ENCODE measurements around the gene GHRH.

Gene GHRH, protein sequence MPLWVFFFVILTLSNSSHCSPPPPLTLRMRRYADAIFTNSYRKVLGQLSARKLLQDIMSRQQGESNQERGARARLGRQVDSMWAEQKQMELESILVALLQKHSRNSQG

DNA sequence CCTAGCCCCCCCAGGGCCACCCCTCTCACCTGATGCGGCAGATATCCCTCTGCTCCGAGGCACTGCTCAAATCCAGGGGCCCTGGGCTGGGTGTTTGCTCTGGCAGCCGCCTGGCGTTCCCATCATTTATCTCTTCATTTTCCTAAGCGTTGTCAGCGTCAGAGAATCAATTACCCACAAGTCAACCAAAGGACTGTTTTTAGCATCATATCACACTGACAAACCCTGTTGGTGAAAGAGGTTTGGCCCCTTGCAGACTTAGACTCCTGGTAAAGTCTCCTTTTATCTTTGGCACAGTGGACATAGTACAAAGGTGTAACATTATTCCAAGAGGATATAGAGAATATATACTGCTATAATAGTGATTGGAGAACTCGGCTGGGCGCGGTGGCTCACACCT is at the start of gene GHRH:
GHRH (minus strand) TSS at position 101 of the 400 bp plus-strand sequence. CDS start 4,925 bp downstream, outside the sequence.
- DNase-seq: no peak

DNA sequence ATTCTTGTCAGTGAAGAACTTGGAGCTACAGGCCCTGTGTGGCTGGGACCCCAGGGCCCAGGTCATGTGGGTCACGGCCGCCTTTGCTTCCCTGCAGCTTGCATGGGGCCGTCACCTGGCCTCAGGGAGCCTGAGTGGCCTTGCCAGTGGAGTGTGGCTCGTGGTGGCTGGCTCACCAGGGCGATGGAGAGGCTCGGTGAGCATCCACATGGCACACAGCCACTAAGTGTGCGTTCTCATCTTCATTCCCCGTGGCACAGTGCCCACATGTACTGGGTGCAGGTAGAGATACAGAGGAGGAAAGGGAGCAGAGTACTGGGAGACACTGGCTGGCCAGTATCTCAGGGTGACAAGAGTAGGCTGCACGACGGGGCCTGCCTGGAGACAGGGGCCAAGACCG is 49.3 kb upstream of the GHRH start:
- no peak for DNase-seq

DNA sequence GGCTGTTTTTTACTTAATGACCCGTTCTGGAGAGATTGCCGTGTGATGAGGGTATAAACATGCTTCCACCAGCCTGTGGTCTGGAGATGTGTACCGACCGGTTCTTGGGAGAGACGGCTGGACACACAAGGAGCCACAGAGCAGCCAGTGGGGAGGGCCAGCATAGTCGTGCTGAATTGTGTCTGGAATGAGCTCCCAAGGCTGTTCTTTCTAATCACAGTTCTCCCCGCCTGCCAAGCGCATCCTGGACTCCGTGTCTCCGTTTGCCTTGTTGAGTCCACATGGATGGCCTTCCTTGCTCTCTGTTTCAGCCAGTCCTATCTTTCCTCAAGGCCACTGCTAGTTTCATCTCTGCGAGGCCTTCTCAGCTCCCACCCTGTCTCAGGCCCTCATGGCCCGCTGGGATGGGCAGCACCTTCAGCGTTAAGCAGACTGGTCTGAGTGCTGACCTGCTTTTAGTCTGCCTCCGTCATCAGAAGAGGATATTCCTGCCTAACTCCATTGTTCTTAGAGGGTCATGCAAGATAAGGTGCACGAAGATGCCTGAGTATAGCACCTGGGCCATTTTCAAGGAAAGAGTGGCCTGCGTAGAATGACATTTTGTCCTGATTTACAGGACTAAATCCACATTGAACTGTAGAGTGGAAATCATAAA is 48.4 kb upstream of the GHRH start:
- DNase-seq: no peak

DNA sequence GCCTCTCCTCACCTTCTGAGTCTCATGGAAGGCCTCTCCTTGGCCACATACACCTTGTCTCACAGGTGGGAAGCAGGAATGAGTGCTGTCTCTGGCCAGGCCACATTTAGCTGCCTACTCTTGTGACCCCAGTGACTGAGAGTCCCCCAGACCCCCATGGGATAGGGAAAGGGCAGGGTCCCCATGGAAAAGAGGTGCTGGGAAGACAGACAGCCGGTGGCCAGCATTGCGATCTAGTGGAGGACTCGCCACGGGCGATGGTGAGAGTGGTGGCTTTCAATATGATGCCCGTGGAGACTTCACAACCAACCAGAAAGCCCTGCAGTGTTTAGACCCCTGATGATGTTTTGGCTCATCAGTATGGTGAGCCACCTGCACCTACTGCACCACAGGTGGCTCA is 47.7 kb upstream of the GHRH start:
- DNase-seq: no peak

DNA sequence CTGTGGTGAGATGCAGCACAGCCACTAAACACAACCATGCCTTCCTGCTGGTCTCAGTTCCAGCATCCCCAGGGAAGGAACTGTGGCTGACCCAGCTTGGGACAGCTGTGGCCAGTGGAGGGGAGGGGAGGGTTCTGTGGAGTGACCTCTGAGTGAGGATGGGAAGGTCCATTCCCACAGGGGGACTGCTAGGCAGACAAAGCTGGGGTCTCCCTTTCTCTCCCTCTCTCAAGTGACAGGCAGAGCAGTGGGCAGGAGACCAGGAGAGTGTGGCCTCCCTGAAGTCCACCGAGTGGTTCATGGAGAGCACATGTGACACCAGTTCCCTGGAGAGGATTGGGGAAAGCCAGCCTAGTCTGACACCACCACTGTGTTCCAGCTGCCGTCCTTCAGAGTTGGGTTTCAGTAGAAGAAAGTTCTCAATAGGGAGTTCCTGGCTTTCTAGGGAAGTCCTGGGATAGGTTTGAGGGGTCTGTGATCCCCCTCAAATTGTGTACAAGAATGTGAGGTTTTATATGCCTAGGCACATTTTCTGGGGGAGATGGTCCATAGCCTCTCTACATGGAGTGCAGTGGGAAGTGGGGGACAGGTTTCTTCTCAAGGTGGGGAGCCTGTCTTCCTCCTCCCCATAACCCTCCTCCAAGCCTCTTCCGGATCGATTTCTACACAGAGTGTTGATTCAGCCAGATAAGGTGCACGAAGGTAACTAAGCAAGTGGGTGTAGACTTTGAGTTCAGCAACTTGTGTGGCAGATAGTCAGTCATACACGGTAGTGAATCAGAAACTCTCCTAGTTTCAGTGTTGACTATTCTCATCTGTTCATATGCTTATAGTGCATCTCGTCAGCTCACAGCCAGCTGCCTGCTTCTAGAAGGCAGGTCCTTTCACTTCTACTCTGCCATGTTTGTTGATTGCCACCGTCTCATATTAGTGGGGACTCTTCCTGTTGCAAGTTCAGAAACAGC is 46.8 kb upstream of the GHRH start:
- no peak for DNase-seq

DNA sequence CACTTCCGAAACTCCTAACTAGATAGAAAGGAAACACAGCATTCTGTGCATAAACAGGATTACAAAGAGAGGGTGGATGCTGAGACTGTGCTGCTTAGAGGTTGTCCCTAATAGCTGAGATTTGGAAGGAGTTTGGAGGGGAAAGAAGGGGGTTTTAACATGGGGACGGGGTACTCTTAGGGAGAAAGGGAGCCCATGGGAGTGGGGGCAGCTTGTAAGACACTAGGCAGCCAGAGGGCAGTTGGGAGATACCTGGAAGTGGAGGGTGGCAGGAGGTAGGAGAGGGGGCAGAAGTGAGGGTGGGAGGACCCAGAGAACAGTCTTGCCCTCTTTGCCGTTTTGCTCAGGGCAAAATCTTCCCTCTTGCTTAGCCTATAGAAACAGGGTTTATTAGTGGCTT is 44.2 kb upstream of the GHRH start:
- DNase-seq: no peak

DNA sequence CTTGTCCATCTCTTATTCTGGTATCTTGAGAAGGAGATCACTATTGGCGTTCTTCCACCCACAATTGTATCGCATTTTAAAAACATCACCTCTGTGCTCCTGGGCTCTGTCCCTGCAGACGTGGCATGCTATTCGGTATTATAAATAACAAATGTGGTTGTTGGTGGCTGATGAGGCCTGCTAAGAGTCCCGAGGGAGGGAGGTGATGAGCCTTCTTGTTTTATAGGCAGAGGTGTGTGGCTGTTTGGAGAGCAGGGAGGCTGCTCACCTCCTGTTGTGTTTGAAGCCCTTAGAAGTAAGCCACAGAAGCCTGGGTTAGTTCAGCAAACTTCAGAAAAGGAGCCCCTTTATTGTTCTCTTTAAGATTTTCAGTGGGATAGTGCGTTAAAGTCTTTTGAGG is 43.5 kb upstream of the GHRH start:
- DNase-seq: no peak

DNA sequence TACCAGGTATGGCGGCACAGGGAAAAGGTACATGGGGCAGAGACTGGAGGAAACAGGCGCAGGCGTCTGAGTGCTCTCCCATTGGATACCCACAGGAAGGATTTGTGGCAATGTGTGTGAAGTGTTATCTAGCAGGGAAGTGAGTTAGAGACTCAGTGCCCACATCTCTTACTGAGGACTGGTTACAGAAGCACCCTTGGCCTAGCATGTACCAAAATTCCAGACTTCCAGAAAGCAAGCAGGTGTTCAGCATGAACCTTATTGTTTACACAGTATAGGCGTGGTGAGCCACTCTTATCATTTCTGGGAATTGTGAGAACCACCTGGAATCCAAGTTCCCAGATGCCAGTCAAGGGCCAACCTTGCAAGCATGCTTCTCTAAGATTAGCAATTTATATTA is 42.0 kb upstream of the GHRH start:
- no peak for DNase-seq

DNA sequence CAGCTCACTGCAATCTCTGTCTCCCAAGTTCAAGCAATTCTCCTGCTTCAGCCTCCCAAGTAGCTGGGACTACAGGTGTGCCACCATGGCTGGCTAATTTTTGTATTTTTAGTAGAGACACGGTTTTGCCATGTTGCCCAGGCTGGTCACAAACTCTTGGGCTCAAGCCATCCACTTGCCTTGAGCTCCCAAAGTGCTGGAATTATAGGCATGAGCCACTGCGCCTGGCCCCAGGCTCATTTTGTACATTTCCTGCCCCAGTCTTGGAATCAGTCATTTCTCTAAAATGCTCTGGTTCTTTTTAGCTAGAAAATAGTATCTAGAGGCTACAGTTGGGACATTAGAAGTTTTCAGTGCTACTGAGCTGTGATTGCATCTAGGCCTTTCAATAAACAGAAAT is 41.4 kb upstream of the GHRH start:
- DNase-seq: no peak

DNA sequence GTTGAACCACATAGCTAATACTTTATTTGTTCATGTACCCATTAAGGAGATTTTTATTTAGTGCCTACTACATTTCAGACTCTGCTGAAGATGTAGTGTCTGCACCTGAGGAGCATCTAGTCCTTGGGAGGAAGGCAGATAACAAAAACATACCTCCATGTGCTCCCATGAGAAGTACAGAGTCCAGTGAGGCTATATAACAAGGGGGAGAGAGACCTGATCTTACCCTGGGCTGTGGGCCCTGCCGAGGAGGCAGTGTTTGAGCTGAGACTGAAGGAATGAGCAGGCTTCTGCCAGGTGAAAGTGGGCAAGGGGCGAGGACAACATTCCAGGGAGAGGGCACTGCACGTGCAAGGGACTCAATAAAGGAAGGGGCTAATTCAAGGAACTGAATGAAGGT is 39.9 kb upstream of the GHRH start:
- DNase-seq: no peak

DNA sequence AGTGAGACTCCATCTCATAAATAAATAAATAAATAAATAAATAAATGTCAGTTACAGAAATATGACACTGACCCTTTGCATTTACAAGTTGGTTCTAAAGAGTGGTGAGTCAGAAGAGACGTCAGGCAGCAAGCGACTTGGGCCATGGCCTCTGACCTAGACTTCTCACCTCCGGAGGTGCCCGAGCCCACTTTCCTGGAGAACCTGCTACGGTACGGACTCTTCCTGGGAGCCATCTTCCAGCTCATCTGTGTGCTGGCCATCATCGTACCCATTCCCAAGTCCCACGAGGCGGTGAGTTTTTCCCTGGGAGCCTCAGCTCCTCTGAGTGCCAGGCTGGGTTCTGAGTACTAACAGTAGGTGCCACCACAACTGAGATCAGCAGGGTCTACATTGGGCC is 39.5 kb upstream of the GHRH start:
- DNase-seq: no peak

DNA sequence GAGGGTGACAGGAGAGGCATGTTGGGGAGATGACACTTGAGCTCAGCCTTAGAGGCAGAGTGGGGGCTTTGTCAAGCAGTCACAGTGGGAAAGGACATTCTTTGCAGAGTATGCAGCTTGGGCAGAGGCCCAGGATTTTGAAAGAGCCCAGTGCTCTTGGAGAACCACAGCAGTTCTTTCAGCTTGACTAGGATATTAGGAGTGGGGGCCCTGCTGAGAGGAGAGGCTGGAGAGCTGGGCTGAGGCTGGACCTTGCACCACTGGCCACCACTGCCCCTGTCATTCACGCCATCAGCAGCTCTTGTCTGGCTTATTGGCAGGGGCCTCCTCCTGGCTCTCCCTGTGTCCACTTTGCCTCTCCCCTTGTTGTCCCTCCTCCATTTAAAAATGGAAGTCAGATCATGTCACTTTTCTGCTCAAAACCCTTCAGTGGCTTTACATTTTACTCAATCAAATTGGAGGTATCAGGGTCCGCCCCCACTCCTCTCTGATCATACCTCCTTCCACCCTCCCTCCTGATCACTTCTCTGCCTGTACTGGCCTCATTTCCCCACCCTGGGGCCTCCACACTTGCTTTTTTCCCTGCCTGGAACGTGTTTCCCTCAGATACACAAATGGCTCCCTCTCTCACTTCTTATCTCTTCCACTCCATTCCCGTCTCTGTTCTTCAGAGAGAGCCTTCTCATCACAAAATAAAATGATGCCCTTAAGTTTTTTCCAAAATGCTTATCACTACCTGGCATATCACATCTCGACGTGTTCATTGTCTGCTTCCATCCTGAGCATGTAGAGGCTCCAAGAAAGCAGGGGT is 38.3 kb upstream of the GHRH start:
- DNase-seq: peak; percentile 32

DNA sequence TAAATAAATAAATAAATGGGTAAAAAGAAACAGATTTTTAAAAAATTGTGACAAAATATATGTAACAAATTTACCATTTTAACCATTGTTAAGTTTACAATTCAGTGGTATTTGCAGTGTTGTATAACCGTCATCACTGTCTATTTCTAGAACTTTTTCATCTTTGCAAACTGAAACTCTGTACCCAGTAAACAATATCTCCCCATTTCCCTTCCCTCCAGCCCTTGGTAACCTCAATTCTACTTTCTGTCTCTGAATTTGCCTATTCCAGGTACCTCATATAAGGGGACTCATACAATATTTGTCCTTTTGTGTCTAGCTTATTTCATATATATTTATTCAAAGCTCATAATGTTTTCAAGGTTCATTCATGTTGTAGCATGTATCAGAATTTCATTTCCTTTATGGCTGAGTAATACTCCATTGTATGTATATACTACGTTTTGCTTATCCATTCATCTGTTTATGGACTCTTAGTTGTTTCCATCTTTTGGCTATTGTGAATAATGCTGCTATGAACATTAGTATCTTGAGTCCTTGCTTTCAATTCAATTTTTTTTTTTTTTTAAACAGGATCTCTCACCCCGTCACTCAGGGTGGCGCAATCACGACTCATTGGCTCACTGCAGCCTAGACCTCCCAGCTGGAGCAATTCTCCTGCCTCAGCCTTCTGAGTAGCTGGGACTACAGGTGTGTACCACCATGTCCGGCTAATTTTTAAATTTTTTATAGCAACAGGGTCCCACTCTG is 36.8 kb upstream of the GHRH start:
- DNase-seq: peak; percentile 83

DNA sequence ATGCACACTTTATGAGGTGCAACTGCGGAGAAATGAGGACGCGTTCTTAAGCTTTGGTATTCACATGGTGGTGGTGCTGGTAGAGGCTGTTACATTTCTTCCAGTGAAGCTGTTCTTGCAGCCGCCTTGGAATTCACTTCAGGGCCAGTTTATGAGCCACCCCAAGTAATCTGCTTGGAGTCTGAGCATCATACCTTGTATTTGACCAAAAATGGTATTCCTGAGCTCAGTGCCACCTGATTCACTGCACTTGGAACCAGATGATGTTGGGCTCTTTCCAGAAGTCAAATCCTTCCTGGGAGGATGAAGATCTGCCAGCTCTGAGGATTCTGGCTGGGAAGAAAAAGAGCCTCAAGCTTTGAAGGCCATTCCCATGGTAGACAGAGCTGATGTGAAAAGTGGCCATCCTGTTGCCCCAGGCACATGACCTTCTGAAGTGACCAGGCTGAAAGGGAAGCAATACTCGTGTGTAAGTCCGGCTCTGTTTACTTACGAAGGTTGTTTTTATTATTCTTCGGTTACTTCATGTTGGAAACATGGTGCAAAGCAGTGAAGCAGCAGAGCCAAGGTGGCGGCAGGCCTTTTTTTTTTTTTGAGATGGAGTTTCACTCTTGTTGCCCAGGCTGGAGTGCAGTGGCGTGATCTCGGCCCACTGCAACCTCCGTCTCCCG is 35.6 kb upstream of the GHRH start:
- DNase-seq: peak; percentile 85

DNA sequence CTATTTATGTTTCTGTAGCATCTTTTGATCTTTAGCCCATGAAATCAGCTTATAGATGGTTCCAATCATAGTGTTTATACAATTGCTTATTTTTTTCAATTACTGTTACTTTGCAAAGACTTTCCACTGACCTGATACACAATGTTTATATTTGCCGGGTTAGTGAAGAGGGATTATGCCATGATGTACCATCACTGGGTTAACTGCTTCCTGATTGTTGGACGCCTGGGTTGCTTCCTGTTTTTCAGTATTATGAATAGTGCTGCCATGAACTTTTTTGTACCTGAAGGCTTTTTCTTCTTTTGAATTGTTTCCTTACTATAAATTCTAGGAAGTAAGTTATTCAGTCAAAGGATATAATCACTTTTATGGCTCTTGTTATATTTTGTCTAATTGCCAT is 34.8 kb upstream of the GHRH start:
- DNase-seq: no peak

DNA sequence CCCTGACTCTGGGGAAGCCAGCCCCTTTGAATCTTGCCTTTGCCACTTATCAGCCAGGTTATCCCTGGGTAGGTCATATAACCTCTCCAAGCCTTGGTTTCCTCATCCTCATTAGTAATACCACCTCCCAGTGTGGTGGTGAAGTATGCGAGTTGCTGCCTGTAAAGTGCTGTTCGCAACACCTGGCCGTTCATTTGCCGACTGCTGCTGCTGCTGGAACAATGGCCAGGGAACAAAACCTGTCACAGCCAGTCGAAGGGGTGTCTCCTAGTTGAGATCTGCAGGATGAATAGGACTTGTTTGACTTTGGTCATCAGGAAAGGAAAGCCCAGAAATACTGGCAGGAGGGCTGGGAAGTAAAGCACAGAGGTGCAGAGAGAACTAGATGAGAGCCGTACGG is 34.0 kb upstream of the GHRH start:
- DNase-seq: no peak

DNA sequence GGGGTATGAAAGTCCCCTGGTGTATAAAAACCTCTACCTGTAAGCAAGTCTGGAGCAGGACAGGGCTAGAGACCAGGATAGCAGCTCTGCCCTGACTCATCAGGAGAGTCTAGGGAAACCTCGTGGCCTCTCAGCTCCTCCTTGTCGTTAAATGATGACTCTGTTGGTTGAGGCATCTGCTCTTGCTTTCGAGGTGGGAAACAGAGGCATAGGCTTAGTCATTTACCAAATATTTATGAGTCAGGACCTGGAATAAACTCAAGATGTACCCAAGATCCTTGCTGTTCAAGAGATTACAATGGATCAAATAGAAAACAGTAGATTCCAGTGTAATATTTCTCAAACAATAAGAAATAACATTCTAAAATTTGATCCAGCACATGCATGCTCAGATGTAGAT is 33.4 kb upstream of the GHRH start:
- peak; percentile 100 for DNase-seq

DNA sequence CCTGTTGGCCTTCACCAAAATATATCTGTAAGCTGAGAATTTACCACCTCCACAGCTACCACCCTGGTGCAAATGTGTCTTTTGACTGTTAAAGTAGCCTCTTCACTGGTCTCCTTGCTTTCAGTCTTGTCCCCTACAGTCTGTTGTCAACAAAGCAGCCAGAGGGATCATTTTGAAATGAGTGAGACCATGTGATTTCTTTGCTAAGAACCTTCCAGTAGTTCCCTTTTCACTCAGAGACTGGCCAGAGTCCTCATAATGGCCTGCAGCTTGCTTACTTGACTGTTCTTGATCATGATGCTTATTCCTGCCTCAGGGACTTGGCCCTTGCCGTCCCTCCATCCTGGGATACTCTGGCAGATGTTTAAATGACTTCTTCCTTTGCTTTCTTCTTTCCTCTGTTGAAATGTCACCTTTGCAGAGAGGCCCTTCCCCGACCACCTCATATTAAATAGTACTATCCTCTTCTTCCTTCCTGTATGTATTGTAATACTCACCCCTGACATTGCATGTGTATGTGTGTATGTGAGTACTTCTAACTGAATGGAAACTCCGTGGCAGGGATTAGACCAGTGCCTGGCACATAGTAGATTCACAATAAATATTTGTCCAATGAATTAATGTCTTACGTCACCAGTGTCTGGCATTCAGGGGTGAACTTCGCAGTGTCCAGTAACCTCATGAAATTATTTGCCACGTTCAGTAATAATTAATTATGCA is 32.8 kb upstream of the GHRH start:
- peak; percentile 89 for DNase-seq

DNA sequence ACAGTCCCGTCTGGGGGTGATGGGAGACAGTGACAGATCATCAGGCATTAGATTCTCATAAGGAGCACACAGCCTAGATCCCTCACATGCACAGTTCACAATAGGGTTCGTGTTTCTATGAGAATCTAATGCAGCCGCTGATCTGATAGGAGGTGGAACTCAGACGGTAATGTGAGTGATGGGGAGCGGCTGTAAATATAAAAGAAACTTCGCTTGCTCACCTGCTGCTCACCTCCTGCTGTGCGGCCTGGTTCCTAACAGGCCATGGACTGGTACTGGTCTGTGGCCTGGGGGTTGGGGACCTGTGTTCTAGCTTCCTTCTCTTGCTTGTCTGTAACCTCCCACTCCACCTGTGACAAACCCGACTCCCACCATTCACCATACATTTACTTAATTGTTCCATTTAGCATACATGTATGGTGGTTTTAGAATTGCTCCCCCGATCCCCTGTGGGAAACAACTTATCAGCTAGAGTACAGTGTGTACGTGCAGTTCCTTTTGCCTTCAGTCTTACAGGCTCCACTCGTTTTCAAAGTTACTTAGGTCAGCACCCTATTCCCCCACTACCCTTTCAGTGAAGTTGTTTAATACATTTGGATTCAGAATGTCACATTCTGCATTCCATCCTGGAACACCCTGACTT is 31.8 kb upstream of the GHRH start:
- DNase-seq: no peak

DNA sequence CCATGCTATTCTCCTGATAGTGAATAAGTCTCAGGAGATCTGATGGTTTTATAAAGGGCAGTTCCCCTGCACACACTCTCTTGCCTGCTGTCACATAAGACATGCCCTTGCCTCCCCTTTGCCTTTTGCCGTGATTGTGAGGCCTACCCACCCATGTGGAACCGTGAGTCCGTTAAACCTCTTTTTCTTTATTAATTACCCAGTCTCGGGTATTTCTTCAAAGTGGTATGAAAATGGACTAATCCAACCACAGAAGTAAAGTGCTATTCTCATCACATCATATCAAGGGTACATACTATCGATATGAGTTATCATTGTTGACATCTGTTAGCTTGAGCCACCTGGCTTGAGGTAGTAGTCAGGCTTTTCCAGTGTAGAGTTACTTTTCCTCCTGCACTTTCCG is 30.1 kb upstream of the GHRH start:
- no peak for DNase-seq

Data from EL (cell line).